Mesothelial cell of epicardium (in vitro differentiated cells): Measurements from ENCODE around the gene SH3PXD2B. TPM values are rescaled to one million over a fixed set of nuclear protein-coding genes. Genes with fewer than 3 reads are reported as not detected.
A peak's percentile ranks its signal among the peaks of the same experiment; 100 is the strongest.

Source experiments
- DNase-seq, 2 experiments: peaks; one replicate each; pipeline ENCODE4 v3.0.0; 2021; ENCODE audit warnings: low spot score in 2 of 2; ENCODE audit not compliant: unreplicated experiment in 2 of 2
- H3K27ac Mint-ChIP-seq: 2 replicates; pipeline ENCODE4 v1.8.0; 2021; ENCODE audit warnings: mixed read lengths
- H3K27me3 Mint-ChIP-seq: 2 replicates; pipeline ENCODE4 v1.8.0; 2021; ENCODE audit warnings: low read depth, mixed read lengths
- H3K36me3 Mint-ChIP-seq: 2 replicates; pipeline ENCODE4 v1.8.0; 2021; ENCODE audit warnings: mixed read lengths
- H3K4me1 Mint-ChIP-seq: 2 replicates; pipeline ENCODE4 v1.8.0; 2021; ENCODE audit warnings: mixed read lengths
- H3K4me3 Mint-ChIP-seq: 2 replicates; pipeline ENCODE4 v1.8.0; 2021; ENCODE audit warnings: mild to moderate bottlenecking, moderate library complexity, mixed read lengths
- H3K9me3 Mint-ChIP-seq: 2 replicates; pipeline ENCODE4 v1.8.0; 2021; ENCODE audit warnings: mixed read lengths
- CTCF ChIP-seq: fragments of 200-600 bp; sonication (generic); IDR thresholded peaks from one replicate; pipeline ENCODE4 v1.5.0; 2021; ENCODE audit warnings: antibody characterized with exemption; ENCODE audit not compliant: unreplicated experiment
- total RNA-seq: library from RNA; stranded (reverse); gene quantifications from 3 replicates; pipeline ENCODE4 v1.2.1, GENCODE V29; 2021

SH3PXD2B gene
- total RNA-seq, 1 donor from 2014 or later, result 68.9 TPM

- peak overlapping the region; percentile 79 for H3K27ac Mint-ChIP-seq
- peaks cover 11% of the 10 kb centered on the region for H3K4me1 Mint-ChIP-seq
- no peaks in the 10 kb centered on the region for H3K36me3 Mint-ChIP-seq
- DNase-seq, result no peak
- no peak overlapping the region for H3K4me3 Mint-ChIP-seq
- TF ChIP-seq CTCF, result no peak
- H3K9me3 Mint-ChIP-seq, result no peaks in the 10 kb centered on the region
- no peaks in the 10 kb centered on the region for H3K27me3 Mint-ChIP-seq
These were observed 138.5 kb downstream of the SH3PXD2B start for GRCh38 chr5:172315587-172316493.

- Mint-ChIP-seq H3K27ac (no peak overlapping the region), H3K36me3 (no peaks in the 10 kb centered on the region), H3K9me3 (no peaks in the 10 kb centered on the region), H3K27me3 (no peaks in the 10 kb centered on the region), H3K4me3 (no peak overlapping the region), H3K4me1 (peaks cover 11% of the 10 kb centered on the region)
- no peak for DNase-seq
- no peak for TF ChIP-seq CTCF
These were observed 140.4 kb downstream of the SH3PXD2B start for GRCh38 chr5:172313915-172314314.

- Mint-ChIP-seq H3K27ac (no peak overlapping the region), H3K9me3 (no peaks in the 10 kb centered on the region), H3K27me3 (no peaks in the 10 kb centered on the region), H3K4me1 (peaks cover 11% of the 10 kb centered on the region), H3K4me3 (no peak overlapping the region), H3K36me3 (no peaks in the 10 kb centered on the region)
- DNase-seq, result no peak
- no peak for TF ChIP-seq CTCF
These were observed 142.0 kb downstream of the SH3PXD2B start for GRCh38 chr5:172312286-172312685.

GRCh38 chr5:172311605-172312004 lies 142.7 kb downstream of the SH3PXD2B start:
- H3K9me3 Mint-ChIP-seq, result no peaks in the 10 kb centered on the region
- no peak for TF ChIP-seq CTCF
- no peak for DNase-seq
- H3K4me3 Mint-ChIP-seq, result no peak overlapping the region
- no peak overlapping the region for H3K27ac Mint-ChIP-seq
- no peaks in the 10 kb centered on the region for H3K27me3 Mint-ChIP-seq
- peaks cover 11% of the 10 kb centered on the region for H3K4me1 Mint-ChIP-seq
- H3K36me3 Mint-ChIP-seq, result no peaks in the 10 kb centered on the region

GRCh38 chr5:172311026-172311425 lies 143.3 kb downstream of the SH3PXD2B start:
- H3K4me1 Mint-ChIP-seq, result peaks cover 11% of the 10 kb centered on the region
- H3K9me3 Mint-ChIP-seq, result no peaks in the 10 kb centered on the region
- DNase-seq, result no peak
- H3K27ac Mint-ChIP-seq, result no peak overlapping the region
- no peak for TF ChIP-seq CTCF
- no peaks in the 10 kb centered on the region for H3K36me3 Mint-ChIP-seq
- no peaks in the 10 kb centered on the region for H3K27me3 Mint-ChIP-seq
- no peak overlapping the region for H3K4me3 Mint-ChIP-seq
